Keratinocyte (primary cell): ENCODE data around the gene TNFAIP8. TPM values are rescaled to one million over a fixed set of nuclear protein-coding genes. Genes with fewer than 3 reads are reported as not detected.

Source experiments
- DNase-seq: peaks from one replicate; pipeline ENCODE4 v3.0.0-alpha.2; 2011; ENCODE audit warnings: low read depth, missing footprints, low spot score
- FAIRE-seq: peaks from 2 replicates; lab custom pipeline; 2011; peaks lifted over from hg19 to GRCh38; lab: Jason Lieb, UNC
- H2AFZ ChIP-seq: 2 replicates; pipeline ENCODE4 v1.6.0; 2012; ENCODE audit warnings: low read length, control low read depth, inconsistent platforms; ENCODE audit not compliant: control insufficient read depth
- H3K27ac ChIP-seq: 2 replicates; pipeline ENCODE4 v1.5.1; 2011; ENCODE audit warnings: low read length; ENCODE audit not compliant: control insufficient read depth, insufficient read depth
- H3K27me3 ChIP-seq: 3 replicates; pipeline ENCODE4 v1.6.0; 2011; ENCODE audit warnings: low read length; ENCODE audit not compliant: control insufficient read depth, insufficient read depth; ENCODE audit errors: extremely low read depth
- H3K36me3 ChIP-seq, 2 experiments: 2 replicates in 1 of 2; 3 replicates in 1 of 2; pipeline ENCODE4 v1.5.1; 2011; ENCODE audit warnings: low read length in 2 of 2, mild to moderate bottlenecking in 1 of 2; ENCODE audit not compliant: control insufficient read depth in 2 of 2, insufficient read depth in 2 of 2; ENCODE audit errors: extremely low read depth in 1 of 2
- H3K4me1 ChIP-seq: 3 replicates; pipeline ENCODE4 v1.5.1; 2011; ENCODE audit warnings: low read length; ENCODE audit not compliant: control insufficient read depth, insufficient read depth; ENCODE audit errors: extremely low read depth
- H3K4me2 ChIP-seq: 3 replicates; pipeline ENCODE4 v1.6.0; 2011; ENCODE audit warnings: low read depth, low read length; ENCODE audit not compliant: control insufficient read depth, insufficient read depth; ENCODE audit errors: extremely low read depth
- H3K4me3 ChIP-seq, 3 experiments: fragments of 200-600 bp in 1 of 3; sonication (generic) in 1 of 3; 2 replicates in 2 of 3; 3 replicates in 1 of 3; pipeline ENCODE4 v1.5.1; 2011 to 2016; ENCODE audit warnings: low read length in 3 of 3, mild to moderate bottlenecking in 3 of 3, control low read depth in 2 of 3, inconsistent platforms in 1 of 3, low read depth in 1 of 3, mixed read lengths in 1 of 3, mixed run types in 1 of 3, moderate library complexity in 1 of 3; ENCODE audit not compliant: control insufficient read depth in 2 of 3, insufficient read depth in 2 of 3; ENCODE audit errors: extremely low read depth in 1 of 3
- H3K79me2 ChIP-seq: 2 replicates; pipeline ENCODE4 v1.6.0; 2012; ENCODE audit warnings: low read length; ENCODE audit not compliant: control insufficient read depth, insufficient read depth
- H3K9ac ChIP-seq: 3 replicates; pipeline ENCODE4 v1.6.0; 2011; ENCODE audit warnings: low read length; ENCODE audit not compliant: control insufficient read depth, insufficient read depth; ENCODE audit errors: extremely low read depth
- H3K9me1 ChIP-seq: 3 replicates; pipeline ENCODE4 v1.6.0; 2011; ENCODE audit warnings: low read length; ENCODE audit not compliant: control insufficient read depth, insufficient read depth; ENCODE audit errors: extremely low read depth
- H3K9me3 ChIP-seq: 2 replicates; pipeline ENCODE4 v1.5.1; 2012; ENCODE audit warnings: low read depth, low read length; ENCODE audit not compliant: control insufficient read depth
- H4K20me1 ChIP-seq: 3 replicates; pipeline ENCODE4 v1.6.0; 2011; ENCODE audit warnings: low read length; ENCODE audit not compliant: control insufficient read depth, insufficient read depth; ENCODE audit errors: extremely low read depth
- EZH2 ChIP-seq: IDR thresholded peaks from one replicate; pipeline ENCODE4 v1.6.1; 2012; ENCODE audit warnings: inconsistent platforms, mild to moderate bottlenecking, low read length, moderate library complexity
- dilution Hi-C: fragments of 300-500 bp; cut with MboI; formaldehyde crosslinking; loops from one replicate; pipeline ENCODE4 v1.7.0; 2020; ENCODE audit warnings: low sequenced_read_pairs; ENCODE audit not compliant: extremely low pct_ligation_motif_present
- polyA plus RNA-seq, 5 experiments: library from polyadenylated mRNA; depleted of rRNA in 3 of 5; stranded (reverse) in 3 of 5; stranded (forward) in 1 of 5; unstranded in 1 of 5; fragments of >200 nt; gene quantifications; 1 replicate in 1 of 5; 2 replicates in 3 of 5; 3 replicates in 1 of 5; pipeline versions ENCODE4 v1.2.1 to v1.2.3, GENCODE V29; 2011 to 2012; ENCODE audit warnings: missing spikeins in 2 of 5, low read depth in 1 of 5, low replicate concordance in 1 of 5
- TF ChIP-seq, protein P1 (sequence below), 3 experiments: IDR thresholded peaks in 1 of 3; conservative IDR thresholded peaks in 1 of 3; optimal IDR thresholded peaks in 1 of 3; 2 replicates in 2 of 3; 3 replicates in 1 of 3; pipeline versions ENCODE3 to v1.5.1; 2011; ENCODE audit warnings: low read length in 3 of 3, mild to moderate bottlenecking in 3 of 3, moderate library complexity in 2 of 3, control low read depth in 1 of 3, inconsistent platforms in 1 of 3; ENCODE audit not compliant: insufficient read depth in 2 of 3; ENCODE audit errors: extremely low read depth in 1 of 3

TNFAIP8 gene
- polyA plus RNA-seq, 1 donor (not counting 4 experiments of a cell fraction or from before 2014, with no cell fraction given) = 20.8 TPM

DNA sequence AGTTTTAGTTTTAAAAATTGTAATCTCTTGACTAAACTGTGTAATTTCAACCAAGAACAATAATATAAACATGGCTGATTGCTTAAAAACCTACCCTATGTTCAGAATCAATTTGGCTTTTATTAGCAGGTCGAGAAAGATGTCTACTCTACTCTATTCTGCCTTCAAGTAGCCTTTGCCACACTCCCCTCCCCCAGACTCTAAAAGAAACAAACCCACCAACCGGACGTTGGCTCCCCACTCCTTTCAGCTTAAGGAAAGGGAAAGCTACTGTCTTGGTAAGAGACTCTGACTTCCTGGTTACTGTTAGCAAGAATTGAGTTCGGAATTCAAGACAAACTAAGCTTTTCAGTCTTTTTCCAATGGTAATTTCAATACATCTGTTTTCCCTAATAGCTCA, 46.7 kb downstream of the TNFAIP8 start:
- Histone ChIP-seq H4K20me1 (no peaks in the 10 kb centered on the region), H2AFZ (no peak overlapping the region), H3K9me3 (no peaks in the 10 kb centered on the region), H3K4me1 (peaks cover 21% of the 10 kb centered on the region), H3K27ac (no peak overlapping the region), H3K36me3 (no peaks in the 10 kb centered on the region), H3K79me2 (no peaks in the 10 kb centered on the region), H3K4me2 (no peak overlapping the region), H3K9me1 (no peaks in the 10 kb centered on the region), H3K4me3 (no peak overlapping the region), H3K9ac (no peak overlapping the region), H3K27me3 (no peaks in the 10 kb centered on the region)
- DNase-seq = no peak
- dilution Hi-C loops = no loop called here
- TF ChIP-seq, protein P1, sequence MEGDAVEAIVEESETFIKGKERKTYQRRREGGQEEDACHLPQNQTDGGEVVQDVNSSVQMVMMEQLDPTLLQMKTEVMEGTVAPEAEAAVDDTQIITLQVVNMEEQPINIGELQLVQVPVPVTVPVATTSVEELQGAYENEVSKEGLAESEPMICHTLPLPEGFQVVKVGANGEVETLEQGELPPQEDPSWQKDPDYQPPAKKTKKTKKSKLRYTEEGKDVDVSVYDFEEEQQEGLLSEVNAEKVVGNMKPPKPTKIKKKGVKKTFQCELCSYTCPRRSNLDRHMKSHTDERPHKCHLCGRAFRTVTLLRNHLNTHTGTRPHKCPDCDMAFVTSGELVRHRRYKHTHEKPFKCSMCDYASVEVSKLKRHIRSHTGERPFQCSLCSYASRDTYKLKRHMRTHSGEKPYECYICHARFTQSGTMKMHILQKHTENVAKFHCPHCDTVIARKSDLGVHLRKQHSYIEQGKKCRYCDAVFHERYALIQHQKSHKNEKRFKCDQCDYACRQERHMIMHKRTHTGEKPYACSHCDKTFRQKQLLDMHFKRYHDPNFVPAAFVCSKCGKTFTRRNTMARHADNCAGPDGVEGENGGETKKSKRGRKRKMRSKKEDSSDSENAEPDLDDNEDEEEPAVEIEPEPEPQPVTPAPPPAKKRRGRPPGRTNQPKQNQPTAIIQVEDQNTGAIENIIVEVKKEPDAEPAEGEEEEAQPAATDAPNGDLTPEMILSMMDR (optimal IDR thresholded peaks at IDR 0.05 in 1 of 3, IDR thresholded peaks at IDR 0.05 in 1 of 3, conservative IDR thresholded peaks at IDR 0.05 in 1 of 3; ENCODE audit: extremely low read depth in 1 of 3, insufficient read depth in 2 of 3, low read length in 3 of 3) = no peak
- no peak for TF ChIP-seq EZH2
- no peak for FAIRE-seq

DNA sequence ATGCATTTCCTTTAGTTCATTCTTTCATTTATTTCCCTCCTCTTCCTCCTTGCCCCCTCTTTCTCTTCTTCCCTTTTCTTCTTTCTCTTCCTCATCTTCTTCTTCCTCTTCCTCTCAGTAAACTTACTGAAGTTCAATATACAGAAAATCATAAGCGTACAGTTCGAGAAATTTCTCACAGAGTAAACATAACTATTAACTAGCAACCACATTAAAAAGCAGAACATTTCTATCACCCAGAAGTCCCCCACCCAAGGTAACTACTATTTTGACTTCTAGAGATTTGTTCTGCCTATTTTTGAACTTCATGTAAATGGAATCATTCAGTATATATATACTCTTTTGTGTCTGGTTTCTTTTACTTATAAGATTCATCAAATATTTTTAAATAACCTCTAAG, 48.2 kb downstream of the TNFAIP8 start:
- FAIRE-seq = no peak
- Histone ChIP-seq H3K79me2 (no peaks in the 10 kb centered on the region), H3K9me3 (no peaks in the 10 kb centered on the region), H3K9me1 (no peaks in the 10 kb centered on the region), H3K27ac (no peak overlapping the region), H4K20me1 (no peaks in the 10 kb centered on the region), H3K4me2 (no peak overlapping the region), H3K9ac (no peak overlapping the region), H3K4me1 (peaks cover 13% of the 10 kb centered on the region), H2AFZ (no peak overlapping the region), H3K27me3 (no peaks in the 10 kb centered on the region), H3K36me3 (no peaks in the 10 kb centered on the region), H3K4me3 (no peak overlapping the region)
- DNase-seq = no peak
- dilution Hi-C loops = no loop called here
- TF ChIP-seq, protein P1 (optimal IDR thresholded peaks at IDR 0.05 in 1 of 3, IDR thresholded peaks at IDR 0.05 in 1 of 3, conservative IDR thresholded peaks at IDR 0.05 in 1 of 3; ENCODE audit: extremely low read depth in 1 of 3, insufficient read depth in 2 of 3, low read length in 3 of 3) = no peak
- no peak for TF ChIP-seq EZH2
